Pancreas (tissue), 10 donors: ENCODE results near the gene RBBP8. TPM values are rescaled to one million over a fixed set of nuclear protein-coding genes. Genes with fewer than 3 reads are reported as not detected.

Experiments
- ATAC-seq, 4 donors: fragments of 200-7000 bp; cut with Tn5 transposase; one replicate each; pipeline versions ENCODE4 v1.8.0 to v1.9.1; 2020; ENCODE audit warnings: mild to moderate bottlenecking in 4 of 4, moderate library complexity in 4 of 4
- DNase-seq, 6 donors: peaks; one replicate each; pipeline ENCODE4 v3.0.0-alpha.2; 2020
- FAIRE-seq: peaks from 2 replicates; lab custom pipeline; 2012; peaks lifted over from hg19 to GRCh38; lab: Jason Lieb, UNC
- H3K27ac ChIP-seq, 4 donors: fragments of 200-600 bp; sonication (generic); 1 replicate in 3 of 4; 2 replicates in 1 of 4; pipeline versions ENCODE4 v1.5.0 to v1.8.0; 2020
- H3K27me3 ChIP-seq, 4 donors: fragments of 200-600 bp; one replicate each; pipeline ENCODE4 v1.8.0; 2021
- H3K36me3 ChIP-seq, 3 donors: fragments of 200-600 bp; sonication (generic) in 1 of 3; one replicate each; pipeline versions ENCODE4 v1.5.0 to v1.8.0; 2020 to 2021
- H3K4me1 ChIP-seq, 3 donors: fragments of 200-600 bp; one replicate each; pipeline ENCODE4 v1.8.0; 2021
- H3K4me3 ChIP-seq, 4 donors: fragments of 200-600 bp; sonication (generic) in 2 of 4; one replicate each; pipeline versions ENCODE4 v1.5.0 to v1.8.0; 2020 to 2021
- H3K9me3 ChIP-seq, 4 donors: fragments of 200-600 bp; one replicate each; pipeline ENCODE4 v1.8.0; 2021
- CTCF ChIP-seq, 4 donors: fragments of 200-600 bp; sonication (generic) in 3 of 4; IDR thresholded peaks; one replicate each; pipeline versions ENCODE4 v1.5.0 to v1.8.0; 2021; ENCODE audit warnings: antibody characterized with exemption in 4 of 4
- WGBS, 2 donors: extraction: QIAGEN DNeasy Blood & Tissue Kit; methylation state at CpG; one replicate each; pipeline ENCODE4 v1.1.7; 2013; 5-methylcytosine and 5-hydroxymethylcytosine counted together
- intact Hi-C, 3 donors: fragments of 100-400 bp; cut with DNase I; formaldehyde crosslinking; loops; one replicate each; pipeline versions ENCODE4 v1.11.1 to v1.14.2; 2022
- polyA plus RNA-seq, 2 donors: library from polyadenylated mRNA; stranded (reverse); fragments of 200-250 nt; gene quantifications; one replicate each; pipeline ENCODE4 v1.2.3, GENCODE V29; 2013
- total RNA-seq, 6 donors: library from RNA; stranded (reverse); fragmentation: NEBNext Ultra II Directional in 4 of 6; extraction: Animal tissue kit (Norgen Biotek cat#: 25700) in 4 of 6; gene quantifications; one replicate each; pipeline versions ENCODE4 v1.2.1 to v1.2.4, GENCODE V29; 2021 to 2023
- donor health status: healthy with polysubstance abuse.
- donor health status: DM: no; HTN: no; CAD: no; lungs with moderate emphysema.
- donor health status: DM: no; HTN: no; CAD: no.
- donor health status: control.
- donor health status: control.
- donor health status: Bipolar disorder and iron deficiency.
- donor health status: DM: yes; HTN: yes; CAD: no.
- donor health status: DM: no; HTN: no; CAD: no.
- donor health status: DM: no; HTN: no; CAD: no.
- donor health status: DM: yes; HTN: yes; CAD: no.

The RBBP8 gene
- total and polyA plus RNA-seq, 8 donors, result 10.9 to 32.7 (median 19.0) TPM

- TF ChIP-seq CTCF (IDR thresholded peaks at IDR 0.05), result no peak
- WGBS, 2 donors, result 76 to 91% methylated on average over 4 of the region's 4 CpGs
- DNase-seq, result no peak
- ATAC-seq, result no peak
- intact Hi-C loops, result no loop called here
- Histone ChIP-seq H3K4me3 (no peak overlapping the region), H3K27me3 (no peaks in the 10 kb centered on the region), H3K36me3 (no peaks in the 10 kb centered on the region), H3K27ac (no peak overlapping the region), H3K4me1 (no peaks in the 10 kb centered on the region), H3K9me3 (no peaks in the 10 kb centered on the region)
- no peak for FAIRE-seq
These were observed 123.2 kb downstream of the RBBP8 start for GRCh38 chr18:23056315-23056714.

GRCh38 chr18:23057096-23057495, 124.0 kb downstream of the RBBP8 start:
- ATAC-seq (no peak), FAIRE-seq (no peak), DNase-seq (no peak)
- TF ChIP-seq CTCF (IDR thresholded peaks at IDR 0.05), result no peak
- no peak overlapping the region for H3K27ac ChIP-seq
- no peaks in the 10 kb centered on the region for H3K4me1 ChIP-seq
- H3K4me3 ChIP-seq, result no peak overlapping the region
- no peaks in the 10 kb centered on the region for H3K27me3 ChIP-seq
- no peaks in the 10 kb centered on the region for H3K9me3 ChIP-seq
- intact Hi-C loops, result no loop called here
- WGBS, 2 donors, result 73 to 90% methylated on average over 2 of the region's 2 CpGs
- no peaks in the 10 kb centered on the region for H3K36me3 ChIP-seq

- 68 to 79% methylated on average over 7 of the region's 7 CpGs for WGBS, 2 donors
- ATAC-seq (no peak), FAIRE-seq (no peak), DNase-seq (no peak)
- no peak for TF ChIP-seq CTCF (IDR thresholded peaks at IDR 0.05)
- Histone ChIP-seq H3K4me1 (no peaks in the 10 kb centered on the region), H3K4me3 (no peak overlapping the region), H3K9me3 (no peaks in the 10 kb centered on the region), H3K36me3 (no peaks in the 10 kb centered on the region), H3K27ac (no peak overlapping the region), H3K27me3 (no peaks in the 10 kb centered on the region)
- intact Hi-C loops, result no loop called here
These were observed 125.8 kb downstream of the RBBP8 start for GRCh38 chr18:23058746-23059415.

- no peak for DNase-seq
- no peaks in the 10 kb centered on the region for H3K27me3 ChIP-seq
- no peak for ATAC-seq
- no peak overlapping the region for H3K4me3 ChIP-seq
- H3K9me3 ChIP-seq, result no peaks in the 10 kb centered on the region
- H3K36me3 ChIP-seq, result no peaks in the 10 kb centered on the region
- no peak overlapping the region for H3K27ac ChIP-seq
- WGBS, 2 donors, result 61 to 65% methylated on average over 9 of the region's 9 CpGs
- TF ChIP-seq CTCF (IDR thresholded peaks at IDR 0.05), result no peak
- H3K4me1 ChIP-seq, result no peaks in the 10 kb centered on the region
- FAIRE-seq, result no peak
- intact Hi-C loops, result no loop called here
These were observed 126.7 kb downstream of the RBBP8 start for GRCh38 chr18:23059541-23060465.
